A549 (cell line): ENCODE results near the gene HBA2. TPM values are rescaled to one million over a fixed set of nuclear protein-coding genes. Genes with fewer than 3 reads are reported as not detected.

ENCODE experiments used
- ATAC-seq, 2 experiments: fragments of 200-7000 bp in 1 of 2; fragments of >200 bp in 1 of 2; cut with Nextera tagmentation in 1 of 2; cut with Tn5 transposase in 1 of 2; 3 replicates each; pipeline versions ENCODE4 v1.8.0 to v1.9.1; 2018 to 2020; ENCODE audit warnings: mild to moderate bottlenecking in 1 of 2, moderate library complexity in 1 of 2
- CTCF ChIA-PET: fragments of 300-600 bp; sonication (Branson Sonifier 250); formaldehyde crosslinking; extraction: SDS; loops from one replicate; lab custom pipeline; 2021; ENCODE audit warnings: antibody characterized with exemption, inconsistent platforms; lab: Yijun Ruan, JAX
- POLR2A ChIA-PET: fragments of 350-600 bp; formaldehyde crosslinking; extraction: SDS; loops from one replicate; lab custom pipeline; 2021; ENCODE audit warnings: antibody characterized with exemption, inconsistent platforms; lab: Yijun Ruan, JAX
- DNase-seq, 2 experiments: peaks; one replicate each; pipeline versions ENCODE4 v3.0.0 to v3.0.0-alpha.2; 2011 to 2016; ENCODE audit warnings: low read depth in 1 of 2, low spot score in 1 of 2
- FAIRE-seq: peaks from 2 replicates; lab custom pipeline; 2011; peaks lifted over from hg19 to GRCh38; lab: Jason Lieb, UNC
- H3K27ac ChIP-seq, 2 experiments: fragments of >200 bp; sonication (Bioruptor Twin); formaldehyde crosslinking; 3 replicates each; pipeline ENCODE4 v1.5.1; 2016 to 2017
- H3K4me1 ChIP-seq: fragments of >200 bp; sonication (Bioruptor Twin); formaldehyde crosslinking; 3 replicates; pipeline ENCODE4 v1.6.1; 2016
- H3K4me2 ChIP-seq: fragments of >200 bp; sonication (Bioruptor Twin); formaldehyde crosslinking; 3 replicates; pipeline ENCODE4 v1.6.1; 2016
- H3K4me3 ChIP-seq: fragments of >200 bp; sonication (Bioruptor Twin); formaldehyde crosslinking; 3 replicates; pipeline ENCODE4 v1.5.1; 2016
- H3K9me3 ChIP-seq: fragments of >200 bp; sonication (Bioruptor Twin); formaldehyde crosslinking; 3 replicates; pipeline ENCODE4 v1.6.1; 2016
- CBX8 ChIP-seq: fragments of 200-600 bp; sonication (generic); IDR thresholded peaks from 2 replicates; pipeline ENCODE4 v1.6.1; 2016
- CEBPB ChIP-seq, 2 experiments: fragments of >200 bp in 1 of 2; sonication (Bioruptor Twin) in 1 of 2; formaldehyde crosslinking in 1 of 2; IDR thresholded peaks; 2 replicates each; pipeline ENCODE4 v1.6.1; 2012 to 2016
- EP300 ChIP-seq, 2 experiments: fragments of >200 bp; sonication (Bioruptor Twin); formaldehyde crosslinking; IDR thresholded peaks; 2 replicates in 1 of 2; 3 replicates in 1 of 2; pipeline ENCODE4 v1.6.1; 2016 to 2017
- FOXS1 ChIP-seq: fragments of 250-450 bp; sonication (Bioruptor Pico); IDR thresholded peaks from 2 replicates; pipeline ENCODE4 v1.5.0; 2020; ENCODE audit warnings: mild to moderate bottlenecking, moderate library complexity
- HOXA7 ChIP-seq: fragments of 250-450 bp; sonication (Bioruptor Pico); IDR thresholded peaks from 2 replicates; pipeline ENCODE4 v1.5.0; 2020; ENCODE audit warnings: mild to moderate bottlenecking, moderate library complexity
- HOXB13 ChIP-seq: fragments of 250-450 bp; sonication (Bioruptor Pico); IDR thresholded peaks from 2 replicates; pipeline ENCODE4 v1.5.0; 2020; ENCODE audit warnings: low read depth, mild to moderate bottlenecking, moderate library complexity
- HOXB5 ChIP-seq: fragments of 250-450 bp; sonication (Bioruptor Pico); IDR thresholded peaks from 2 replicates; pipeline ENCODE4 v1.5.0; 2020; ENCODE audit warnings: mild to moderate bottlenecking, moderate library complexity
- JUNB ChIP-seq: fragments of >200 bp; sonication (Bioruptor Twin); formaldehyde crosslinking; IDR thresholded peaks from 2 replicates; pipeline ENCODE4 v1.6.1; 2016
- KDM1A ChIP-seq: fragments of 200-600 bp; sonication (generic); IDR thresholded peaks from 2 replicates; pipeline ENCODE4 v1.6.1; 2016; ENCODE audit warnings: low read depth, mild to moderate bottlenecking
- RCOR1 ChIP-seq: fragments of 150-350 bp; IDR thresholded peaks from 2 replicates; pipeline ENCODE4 v1.6.1; 2014; ENCODE audit warnings: antibody characterized with exemption, low read length, low read depth
- SMC3 ChIP-seq: fragments of >200 bp; sonication (Bioruptor Twin); formaldehyde crosslinking; IDR thresholded peaks from 3 replicates; pipeline ENCODE4 v1.6.1; 2018; ENCODE audit warnings: inconsistent platforms
- SREBF2 ChIP-seq: fragments of 450-650 bp; IDR thresholded peaks from 2 replicates; pipeline ENCODE4 v1.6.1; 2014; ENCODE audit warnings: mild to moderate bottlenecking, moderate library complexity
- TP53 ChIP-seq: fragments of 250-450 bp; sonication (Bioruptor Pico); IDR thresholded peaks from 2 replicates; pipeline ENCODE4 v1.5.0; 2021; ENCODE audit warnings: mild to moderate bottlenecking, moderate library complexity
- ZC3H11A ChIP-seq: fragments of 450-650 bp; IDR thresholded peaks from 2 replicates; pipeline ENCODE4 v1.6.1; 2014; ENCODE audit warnings: antibody characterized with exemption, mild to moderate bottlenecking
- ZFP36 ChIP-seq: fragments of 450-650 bp; IDR thresholded peaks from 2 replicates; pipeline ENCODE4 v1.6.1; 2014; ENCODE audit warnings: borderline replicate concordance; ENCODE audit not compliant: partially characterized antibody
- WGBS: methylation state at CpG from one replicate; pipeline ENCODE4 v1.1.6; 2017; ENCODE audit errors: missing lambda C conversion rate; 5-methylcytosine and 5-hydroxymethylcytosine counted together
- polyA plus RNA-seq, 4 experiments: library from polyadenylated mRNA; depleted of rRNA in 3 of 4; stranded (reverse); fragments of >200 nt; fragmentation: RNase III in 1 of 4; extraction: RNeasy Plus Mini Kit Qiagen cat#74134 plus additional on column Dnase treatment in 1 of 4; gene quantifications; 2 replicates in 3 of 4; 3 replicates in 1 of 4; pipeline ENCODE4 v1.2.3, GENCODE V29; 2011 to 2017
- TF ChIP-seq, protein P1 (sequence below): fragments of >200 bp; sonication (Bioruptor Twin); formaldehyde crosslinking; IDR thresholded peaks from 3 replicates; pipeline ENCODE4 v1.5.1; 2016
- TF ChIP-seq, protein P2 (sequence below): IDR thresholded peaks from 2 replicates; pipeline ENCODE4 v1.6.1; 2012
- TF ChIP-seq, protein P3 (sequence below): fragments of 200-600 bp; sonication (generic); IDR thresholded peaks from 2 replicates; pipeline ENCODE4 v1.6.1; 2016; ENCODE audit warnings: antibody characterized with exemption, mild to moderate bottlenecking, moderate library complexity
- TF ChIP-seq, protein P4 (sequence below): fragments of >200 bp; sonication (Bioruptor Twin); formaldehyde crosslinking; IDR thresholded peaks from 3 replicates; pipeline ENCODE4 v1.6.1; 2016
- TF ChIP-seq, protein P5 (sequence below): fragments of 450-650 bp; IDR thresholded peaks from 2 replicates; pipeline ENCODE4 v1.6.1; 2014; ENCODE audit warnings: antibody characterized with exemption

HBA2 gene
- polyA plus RNA-seq, 2 of the 4 experiments (the other 2 are of a cell fraction): 0.23 to 0.26 TPM

DNA sequence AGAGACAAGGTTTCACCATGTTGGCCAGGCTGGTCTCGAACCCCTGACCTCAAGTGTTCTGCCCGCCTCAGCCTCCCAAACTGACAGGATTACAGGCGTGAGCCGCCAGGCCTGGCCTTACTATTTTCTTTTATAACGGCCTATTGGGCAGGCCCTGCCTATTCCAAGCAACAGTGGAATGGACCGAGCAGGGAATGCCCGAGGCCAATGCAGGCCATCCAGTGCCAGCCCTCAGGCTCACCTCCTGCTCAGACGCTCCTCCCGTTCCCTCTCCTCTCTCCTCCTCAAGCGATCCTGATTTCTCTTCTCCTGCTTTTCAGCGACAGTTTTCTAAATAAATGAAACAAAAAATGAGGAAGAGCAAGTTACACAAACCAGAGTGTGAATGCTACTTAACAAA, 20.0 kb downstream of the HBA2 start:
- ChIA-PET CTCF (interaction anchor here (1.7 to 5.9 kb wide), 4 partner anchors 11 to 170 kb away, joined by 5 to 54 read pairs (median 10); partner anchors contain the start of gene HBQ1), POLR2A (interaction anchor here (0.6 kb wide), 1 partner anchor 83 kb away, joined by 3 read pairs; no protein-coding TSS in a partner anchor)
- no peak overlapping the region for H3K4me2 ChIP-seq
- WGBS: 93% methylated on average over 10 of the region's 11 CpGs
- no peak for FAIRE-seq
- H3K4me1 ChIP-seq: no peaks in the 10 kb centered on the region
- no peak for DNase-seq
- TF ChIP-seq HOXB5 (CRISPR knock-in tag) (no peak), ZC3H11A (no peak), RCOR1 (no peak), KDM1A (no peak), HOXA7 (CRISPR knock-in tag) (no peak), CEBPB (IDR thresholded peaks at IDR 0.05) (no peak), TP53 (CRISPR knock-in tag) (no peak), FOXS1 (CRISPR knock-in tag) (no peak), JUNB (no peak), HOXB13 (CRISPR knock-in tag) (no peak), SMC3 (no peak), SREBF2 (no peak), CBX8 (no peak), ZFP36 (no peak), EP300 (IDR thresholded peaks at IDR 0.05) (no peak)
- TF ChIP-seq, protein P1, sequence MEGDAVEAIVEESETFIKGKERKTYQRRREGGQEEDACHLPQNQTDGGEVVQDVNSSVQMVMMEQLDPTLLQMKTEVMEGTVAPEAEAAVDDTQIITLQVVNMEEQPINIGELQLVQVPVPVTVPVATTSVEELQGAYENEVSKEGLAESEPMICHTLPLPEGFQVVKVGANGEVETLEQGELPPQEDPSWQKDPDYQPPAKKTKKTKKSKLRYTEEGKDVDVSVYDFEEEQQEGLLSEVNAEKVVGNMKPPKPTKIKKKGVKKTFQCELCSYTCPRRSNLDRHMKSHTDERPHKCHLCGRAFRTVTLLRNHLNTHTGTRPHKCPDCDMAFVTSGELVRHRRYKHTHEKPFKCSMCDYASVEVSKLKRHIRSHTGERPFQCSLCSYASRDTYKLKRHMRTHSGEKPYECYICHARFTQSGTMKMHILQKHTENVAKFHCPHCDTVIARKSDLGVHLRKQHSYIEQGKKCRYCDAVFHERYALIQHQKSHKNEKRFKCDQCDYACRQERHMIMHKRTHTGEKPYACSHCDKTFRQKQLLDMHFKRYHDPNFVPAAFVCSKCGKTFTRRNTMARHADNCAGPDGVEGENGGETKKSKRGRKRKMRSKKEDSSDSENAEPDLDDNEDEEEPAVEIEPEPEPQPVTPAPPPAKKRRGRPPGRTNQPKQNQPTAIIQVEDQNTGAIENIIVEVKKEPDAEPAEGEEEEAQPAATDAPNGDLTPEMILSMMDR: no peak
- TF ChIP-seq, protein P2, sequence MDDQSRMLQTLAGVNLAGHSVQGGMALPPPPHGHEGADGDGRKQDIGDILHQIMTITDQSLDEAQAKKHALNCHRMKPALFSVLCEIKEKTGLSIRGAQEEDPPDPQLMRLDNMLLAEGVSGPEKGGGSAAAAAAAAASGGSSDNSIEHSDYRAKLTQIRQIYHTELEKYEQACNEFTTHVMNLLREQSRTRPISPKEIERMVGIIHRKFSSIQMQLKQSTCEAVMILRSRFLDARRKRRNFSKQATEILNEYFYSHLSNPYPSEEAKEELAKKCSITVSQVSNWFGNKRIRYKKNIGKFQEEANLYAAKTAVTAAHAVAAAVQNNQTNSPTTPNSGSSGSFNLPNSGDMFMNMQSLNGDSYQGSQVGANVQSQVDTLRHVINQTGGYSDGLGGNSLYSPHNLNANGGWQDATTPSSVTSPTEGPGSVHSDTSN: no peak
- TF ChIP-seq, protein P3, sequence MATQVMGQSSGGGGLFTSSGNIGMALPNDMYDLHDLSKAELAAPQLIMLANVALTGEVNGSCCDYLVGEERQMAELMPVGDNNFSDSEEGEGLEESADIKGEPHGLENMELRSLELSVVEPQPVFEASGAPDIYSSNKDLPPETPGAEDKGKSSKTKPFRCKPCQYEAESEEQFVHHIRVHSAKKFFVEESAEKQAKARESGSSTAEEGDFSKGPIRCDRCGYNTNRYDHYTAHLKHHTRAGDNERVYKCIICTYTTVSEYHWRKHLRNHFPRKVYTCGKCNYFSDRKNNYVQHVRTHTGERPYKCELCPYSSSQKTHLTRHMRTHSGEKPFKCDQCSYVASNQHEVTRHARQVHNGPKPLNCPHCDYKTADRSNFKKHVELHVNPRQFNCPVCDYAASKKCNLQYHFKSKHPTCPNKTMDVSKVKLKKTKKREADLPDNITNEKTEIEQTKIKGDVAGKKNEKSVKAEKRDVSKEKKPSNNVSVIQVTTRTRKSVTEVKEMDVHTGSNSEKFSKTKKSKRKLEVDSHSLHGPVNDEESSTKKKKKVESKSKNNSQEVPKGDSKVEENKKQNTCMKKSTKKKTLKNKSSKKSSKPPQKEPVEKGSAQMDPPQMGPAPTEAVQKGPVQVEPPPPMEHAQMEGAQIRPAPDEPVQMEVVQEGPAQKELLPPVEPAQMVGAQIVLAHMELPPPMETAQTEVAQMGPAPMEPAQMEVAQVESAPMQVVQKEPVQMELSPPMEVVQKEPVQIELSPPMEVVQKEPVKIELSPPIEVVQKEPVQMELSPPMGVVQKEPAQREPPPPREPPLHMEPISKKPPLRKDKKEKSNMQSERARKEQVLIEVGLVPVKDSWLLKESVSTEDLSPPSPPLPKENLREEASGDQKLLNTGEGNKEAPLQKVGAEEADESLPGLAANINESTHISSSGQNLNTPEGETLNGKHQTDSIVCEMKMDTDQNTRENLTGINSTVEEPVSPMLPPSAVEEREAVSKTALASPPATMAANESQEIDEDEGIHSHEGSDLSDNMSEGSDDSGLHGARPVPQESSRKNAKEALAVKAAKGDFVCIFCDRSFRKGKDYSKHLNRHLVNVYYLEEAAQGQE: no peak
- TF ChIP-seq, protein P4, sequence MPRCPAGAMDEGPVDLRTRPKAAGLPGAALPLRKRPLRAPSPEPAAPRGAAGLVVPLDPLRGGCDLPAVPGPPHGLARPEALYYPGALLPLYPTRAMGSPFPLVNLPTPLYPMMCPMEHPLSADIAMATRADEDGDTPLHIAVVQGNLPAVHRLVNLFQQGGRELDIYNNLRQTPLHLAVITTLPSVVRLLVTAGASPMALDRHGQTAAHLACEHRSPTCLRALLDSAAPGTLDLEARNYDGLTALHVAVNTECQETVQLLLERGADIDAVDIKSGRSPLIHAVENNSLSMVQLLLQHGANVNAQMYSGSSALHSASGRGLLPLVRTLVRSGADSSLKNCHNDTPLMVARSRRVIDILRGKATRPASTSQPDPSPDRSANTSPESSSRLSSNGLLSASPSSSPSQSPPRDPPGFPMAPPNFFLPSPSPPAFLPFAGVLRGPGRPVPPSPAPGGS: no peak
- TF ChIP-seq, protein P5, sequence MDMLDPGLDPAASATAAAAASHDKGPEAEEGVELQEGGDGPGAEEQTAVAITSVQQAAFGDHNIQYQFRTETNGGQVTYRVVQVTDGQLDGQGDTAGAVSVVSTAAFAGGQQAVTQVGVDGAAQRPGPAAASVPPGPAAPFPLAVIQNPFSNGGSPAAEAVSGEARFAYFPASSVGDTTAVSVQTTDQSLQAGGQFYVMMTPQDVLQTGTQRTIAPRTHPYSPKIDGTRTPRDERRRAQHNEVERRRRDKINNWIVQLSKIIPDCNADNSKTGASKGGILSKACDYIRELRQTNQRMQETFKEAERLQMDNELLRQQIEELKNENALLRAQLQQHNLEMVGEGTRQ: no peak
- no peak for ATAC-seq
- no peaks in the 10 kb centered on the region for H3K9me3 ChIP-seq
- H3K4me3 ChIP-seq: no peak overlapping the region
- H3K27ac ChIP-seq: no peak overlapping the region
